SIG-M5 (cell line): Measurements from ENCODE around the gene ARSD.
"Not testable (repeated sequence)": the region's sequence is repeated elsewhere in the genome, so short reads cannot be mapped to it uniquely, and the experiment has no call there.

ENCODE experiments used
- DNase-seq: peaks from one replicate; lab custom pipeline; 2025; lab: John Stamatoyannopoulos, UW

Gene ARSD, protein sequence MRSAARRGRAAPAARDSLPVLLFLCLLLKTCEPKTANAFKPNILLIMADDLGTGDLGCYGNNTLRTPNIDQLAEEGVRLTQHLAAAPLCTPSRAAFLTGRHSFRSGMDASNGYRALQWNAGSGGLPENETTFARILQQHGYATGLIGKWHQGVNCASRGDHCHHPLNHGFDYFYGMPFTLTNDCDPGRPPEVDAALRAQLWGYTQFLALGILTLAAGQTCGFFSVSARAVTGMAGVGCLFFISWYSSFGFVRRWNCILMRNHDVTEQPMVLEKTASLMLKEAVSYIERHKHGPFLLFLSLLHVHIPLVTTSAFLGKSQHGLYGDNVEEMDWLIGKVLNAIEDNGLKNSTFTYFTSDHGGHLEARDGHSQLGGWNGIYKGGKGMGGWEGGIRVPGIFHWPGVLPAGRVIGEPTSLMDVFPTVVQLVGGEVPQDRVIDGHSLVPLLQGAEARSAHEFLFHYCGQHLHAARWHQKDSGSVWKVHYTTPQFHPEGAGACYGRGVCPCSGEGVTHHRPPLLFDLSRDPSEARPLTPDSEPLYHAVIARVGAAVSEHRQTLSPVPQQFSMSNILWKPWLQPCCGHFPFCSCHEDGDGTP

DNA sequence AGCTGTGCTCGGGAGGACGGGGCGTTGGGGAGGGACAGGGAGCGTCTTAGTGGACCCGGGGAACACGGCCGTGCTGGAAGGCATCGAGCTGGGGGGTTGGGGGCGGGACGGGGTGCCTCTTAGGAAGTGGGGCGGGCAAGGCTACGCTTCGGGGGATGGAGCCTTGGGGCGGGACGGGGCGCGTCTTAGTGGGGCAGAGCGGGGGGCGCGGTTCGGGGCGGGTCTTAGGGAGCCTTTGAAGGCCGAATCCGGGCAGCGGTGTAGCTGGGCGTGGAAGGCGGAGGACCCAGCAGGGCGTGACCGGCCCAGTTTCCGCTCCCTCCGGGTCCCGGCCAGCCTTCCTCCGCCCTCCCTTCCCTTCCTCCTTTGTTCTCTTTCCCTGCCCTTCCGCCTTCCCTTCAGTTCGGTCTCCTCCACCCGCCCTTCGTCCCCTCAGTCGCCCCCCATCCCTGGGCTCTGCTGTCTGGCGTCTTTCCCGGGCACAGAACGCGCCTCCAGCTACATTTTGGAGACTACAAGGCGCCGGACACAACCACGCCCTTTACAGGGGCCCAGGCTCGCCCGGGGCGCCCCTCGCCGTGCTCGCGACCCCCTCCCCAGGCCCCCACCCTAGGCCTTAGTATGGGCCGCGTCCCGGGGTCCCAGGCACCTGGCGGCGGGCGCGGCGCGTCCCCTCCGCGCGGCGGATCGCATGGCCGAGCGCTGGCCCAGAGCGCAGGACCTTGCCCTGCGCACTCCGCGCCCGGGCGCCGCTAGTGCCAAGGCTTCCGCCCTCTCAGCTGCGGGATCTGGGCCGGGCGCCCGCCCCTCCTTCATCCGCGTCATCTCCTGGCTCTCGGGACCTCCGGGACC, at the start of gene ARSD:
Gene ARSD (minus strand): TSS at position 757 of the 852 bp plus-strand sequence. CDS start 64 bp downstream, at position 693.
- DNase-seq, result no peak

GRCh38 chrX:2978639-2979038, 49.5 kb upstream of the ARSD start:
- DNase-seq, result not testable (repeated sequence)

DNA sequence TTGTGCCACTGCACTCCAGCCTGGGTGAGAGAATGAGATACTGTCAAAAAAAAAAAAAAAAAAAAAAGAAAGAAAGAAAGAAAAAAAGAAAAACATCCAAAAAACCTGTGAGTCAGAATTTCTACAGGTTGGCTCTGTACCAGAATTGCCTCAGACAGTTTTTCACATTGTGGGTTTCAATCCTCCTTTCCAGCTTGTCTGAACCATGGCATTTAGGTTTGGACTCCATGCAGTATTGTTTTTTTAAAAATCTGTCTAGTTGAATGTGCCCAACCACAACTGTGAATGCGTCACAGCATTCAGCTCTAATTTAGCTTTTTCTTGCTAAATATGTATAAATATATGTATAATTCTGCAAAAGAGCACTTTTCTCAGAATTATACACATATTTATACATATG, 45.8 kb upstream of the ARSD start:
- DNase-seq, result no peak

DNA sequence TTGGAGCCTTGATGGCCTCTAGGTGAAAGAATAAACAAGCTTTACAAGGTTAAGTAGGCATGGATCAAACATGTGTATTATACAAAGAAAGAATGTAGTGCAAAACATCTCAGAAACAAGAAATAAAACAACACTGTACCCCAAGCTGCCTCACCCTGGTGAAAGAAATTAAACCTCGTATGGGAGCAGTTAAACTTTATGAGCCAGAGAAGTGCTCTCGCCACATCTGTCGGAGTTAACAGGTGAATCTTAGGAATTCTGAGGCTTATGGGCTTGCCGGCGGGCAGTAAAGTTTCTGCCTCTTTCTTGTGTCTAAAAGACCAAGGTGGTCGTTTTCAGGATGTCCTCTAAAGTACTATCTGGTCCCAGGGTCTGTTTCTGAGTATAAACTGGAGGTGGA, 43.3 kb upstream of the ARSD start:
- DNase-seq, result no peak

GRCh38 chrX:2969021-2969420, 39.9 kb upstream of the ARSD start:
- DNase-seq, result no peak

- DNase-seq, result no peak
Observed at GRCh38 chrX:2967998-2968909, 39.1 kb upstream of the ARSD start.

- no peak for DNase-seq
Observed at GRCh38 chrX:2967584-2967983, 38.4 kb upstream of the ARSD start.

DNA sequence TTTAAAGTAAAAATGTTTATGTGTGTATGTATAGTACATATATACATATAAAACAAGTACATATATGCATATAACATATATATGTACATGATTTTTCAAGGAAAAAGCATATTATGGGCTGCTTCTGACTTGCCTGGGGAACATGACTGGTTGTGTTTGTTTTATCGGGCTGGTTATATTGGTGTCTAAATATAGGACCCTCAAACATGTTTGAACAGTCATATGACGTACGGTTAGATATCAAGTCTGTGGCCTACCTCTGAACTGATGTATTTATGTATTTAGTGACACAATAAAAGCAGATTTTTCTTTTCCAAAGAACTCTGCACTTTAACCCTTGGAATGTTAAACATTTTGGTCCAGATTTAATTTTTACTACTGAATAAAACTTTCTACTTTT, 37.9 kb upstream of the ARSD start:
- no peak for DNase-seq

- DNase-seq, result no peak
Observed at GRCh38 chrX:2965965-2966364, 36.8 kb upstream of the ARSD start.

DNA sequence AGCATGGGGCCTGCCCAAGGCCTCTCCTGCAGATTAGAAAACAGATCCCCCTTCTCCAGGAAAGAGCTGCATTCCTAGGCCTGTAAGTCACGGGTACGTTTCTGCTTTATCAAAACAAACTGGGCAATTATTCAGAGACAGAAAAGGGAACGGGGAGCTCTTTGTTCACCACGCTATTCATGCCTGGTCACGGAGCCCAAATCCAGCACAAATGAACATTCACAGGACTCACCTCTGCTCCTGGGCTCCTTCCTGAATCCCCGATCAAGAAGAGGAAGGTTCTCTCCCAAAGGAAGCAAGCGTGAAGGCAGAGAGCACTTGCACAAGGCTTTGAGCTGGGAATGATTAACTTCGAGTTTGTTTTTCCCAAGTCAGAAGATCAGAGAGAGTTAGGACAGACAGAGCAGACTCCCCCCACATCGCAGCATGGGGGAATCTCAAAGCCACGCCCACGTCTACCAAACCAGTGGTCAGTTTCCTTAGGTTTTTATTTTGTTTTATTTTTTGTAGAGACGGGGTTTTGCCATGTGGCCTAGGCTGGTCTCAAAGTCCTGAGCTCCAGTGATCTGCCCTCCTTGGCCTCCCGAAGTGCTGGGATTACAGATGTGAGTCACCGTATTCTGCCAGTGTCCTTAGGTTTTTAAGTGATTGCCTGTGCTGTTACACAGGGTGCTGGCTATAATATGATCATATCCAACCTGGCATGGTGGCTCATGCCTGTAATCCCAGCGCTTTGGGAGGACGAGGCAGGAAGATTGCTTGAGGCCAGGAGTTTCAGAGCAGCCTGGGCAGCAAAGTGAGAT, 35.1 kb upstream of the ARSD start:
- DNase-seq, result not testable (repeated sequence)

DNA sequence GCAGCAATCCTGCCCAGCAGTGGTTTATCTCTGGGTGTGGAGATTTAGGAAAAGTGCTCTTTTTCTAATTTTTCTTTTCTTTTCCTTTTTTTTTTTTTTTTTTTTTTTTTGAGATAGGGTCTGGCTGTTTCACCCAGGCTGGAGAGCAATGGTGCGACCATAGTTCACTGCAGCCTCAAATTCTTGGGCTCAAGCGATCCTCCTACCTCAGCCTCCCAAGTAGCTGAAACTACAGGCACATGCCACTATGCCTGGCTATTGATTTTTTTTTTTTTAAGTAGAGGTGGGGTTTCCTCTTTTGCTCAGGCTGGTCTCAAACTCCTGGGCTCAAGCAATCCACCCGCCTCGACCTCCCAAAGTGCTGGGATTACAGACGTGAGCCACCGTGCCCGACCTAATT, 34.3 kb upstream of the ARSD start:
- not testable (repeated sequence) for DNase-seq

DNA sequence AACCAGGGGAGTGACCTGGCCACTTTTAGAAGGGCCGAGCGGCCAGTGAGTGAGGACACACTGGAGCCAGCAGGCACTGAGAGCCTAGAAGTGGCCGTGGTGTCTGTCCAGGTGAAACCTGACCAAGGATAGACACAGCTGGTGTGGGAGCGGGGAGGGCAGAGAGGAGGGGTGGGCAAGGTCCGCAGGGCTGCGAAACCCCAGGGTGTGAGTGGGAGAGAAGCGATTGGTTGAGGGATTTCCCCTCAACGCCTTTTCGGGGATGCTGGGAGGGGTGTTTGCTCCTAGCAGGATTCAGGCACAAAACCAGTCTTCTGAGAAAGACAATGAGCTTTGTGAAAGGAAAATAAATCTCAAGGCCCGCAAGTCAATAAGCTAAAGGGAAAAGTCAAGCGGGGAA, 33.2 kb upstream of the ARSD start:
- DNase-seq, result no peak

GRCh38 chrX:2960861-2961515, 31.8 kb upstream of the ARSD start:
- DNase-seq, result no peak

DNA sequence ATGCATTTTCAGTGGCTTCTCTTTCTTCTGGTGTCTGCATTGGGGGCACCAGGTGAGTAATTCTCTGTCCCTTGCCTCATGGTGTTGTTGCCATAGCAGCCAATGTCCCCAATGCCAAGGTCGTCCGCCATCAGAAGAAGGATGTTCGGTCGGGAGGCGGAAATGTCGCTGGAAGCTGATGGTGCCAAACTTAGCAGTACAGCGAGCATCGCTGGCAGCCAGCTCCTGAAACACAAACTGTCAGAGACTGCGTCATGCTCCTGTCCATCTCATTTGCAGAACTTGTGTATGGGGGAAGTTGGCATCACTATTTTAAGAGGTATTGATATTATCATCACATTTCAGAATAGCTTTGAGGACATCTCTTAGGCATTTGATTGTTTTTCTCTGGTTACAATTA, 29.1 kb upstream of the ARSD start:
- DNase-seq, result no peak

GRCh38 chrX:2955838-2956237, 26.7 kb upstream of the ARSD start:
- DNase-seq, result no peak

DNA sequence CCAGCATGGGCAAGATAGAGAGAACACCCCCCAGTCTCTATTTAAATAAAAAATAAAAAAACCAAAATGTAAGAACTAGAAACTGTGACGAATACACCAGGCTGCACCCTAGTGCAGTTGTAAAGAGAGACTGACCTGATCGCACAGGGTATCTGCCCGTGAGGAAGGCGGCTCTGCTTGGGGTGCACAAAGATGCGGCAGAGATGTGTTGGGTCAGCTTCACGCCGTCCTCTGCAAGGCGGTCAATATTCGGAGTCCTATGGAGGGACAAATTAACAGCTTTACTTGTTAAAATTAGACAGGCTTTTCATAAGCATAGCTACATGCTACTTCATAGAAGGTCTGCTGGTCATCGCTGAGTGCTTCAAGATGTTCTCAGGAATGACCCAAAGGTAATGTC, 26.1 kb upstream of the ARSD start:
- DNase-seq, result no peak

- DNase-seq, result no peak
Observed at GRCh38 chrX:2954541-2954940, 25.4 kb upstream of the ARSD start.

DNA sequence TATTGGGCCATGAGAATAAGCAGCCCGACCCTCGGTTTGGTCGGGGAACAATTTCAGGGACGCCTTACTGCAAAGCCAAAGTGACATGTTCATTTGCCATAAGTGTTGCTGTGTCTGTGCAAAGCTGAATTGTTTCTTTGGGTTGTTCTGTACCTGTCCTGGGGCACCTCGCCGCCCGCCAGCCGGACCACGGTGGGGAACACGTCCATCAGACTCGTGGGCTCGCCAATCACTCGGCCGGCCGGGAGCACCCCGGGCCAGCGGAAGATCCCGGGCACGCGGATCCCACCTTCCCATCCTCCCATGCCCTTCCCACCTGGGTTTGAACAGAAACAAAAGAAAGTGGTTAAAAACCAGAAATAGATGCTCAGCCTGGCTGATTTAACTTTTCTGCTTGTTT, 8.8 kb upstream of the ARSD start:
- not testable (repeated sequence) for DNase-seq

- peak; percentile 46 for DNase-seq
Observed at GRCh38 chrX:2934715-2935710, 5.9 kb upstream of the ARSD start.
